WTC11 (cell line): ENCODE results near the gene RPP30. TPM values are rescaled to one million over a fixed set of nuclear protein-coding genes. Genes with fewer than 3 reads are reported as not detected.
A peak's percentile ranks its signal among the peaks of the same experiment; 100 is the strongest.

Source experiments
- ATAC-seq: fragments of 200-7000 bp; cut with Tn5 transposase; 2 replicates; pipeline ENCODE4 v1.10.0; 2021; ENCODE audit warnings: mild to moderate bottlenecking, moderate library complexity
- CTCF ChIA-PET: fragments of 300-600 bp; sonication (Branson Sonifier 250); formaldehyde crosslinking; loops from one replicate; lab custom pipeline; 2021; ENCODE audit warnings: antibody characterized with exemption; lab: Charles Lee
- POLR2A ChIA-PET: fragments of 350-600 bp; sonication (Branson Sonifier 250); formaldehyde crosslinking; loops from one replicate; lab custom pipeline; 2021; ENCODE audit warnings: antibody characterized with exemption; lab: Charles Lee
- DNase-seq: peaks from one replicate; pipeline ENCODE4 v3.0.0; 2021; ENCODE audit warnings: low spot score
- H3K27ac Mint-ChIP-seq: 2 replicates; pipeline ENCODE4 v1.8.0; 2021; ENCODE audit warnings: mixed read lengths
- H3K27me3 Mint-ChIP-seq: 2 replicates; pipeline ENCODE4 v1.8.0; 2021; ENCODE audit warnings: low read depth, mild to moderate bottlenecking, moderate library complexity, mixed read lengths
- H3K36me3 Mint-ChIP-seq: 2 replicates; pipeline ENCODE4 v1.8.0; 2021; ENCODE audit warnings: mixed read lengths
- H3K4me1 Mint-ChIP-seq: 2 replicates; pipeline ENCODE4 v1.8.0; 2022; ENCODE audit warnings: mixed read lengths
- H3K4me3 Mint-ChIP-seq: 2 replicates; pipeline ENCODE4 v1.8.0; 2021; ENCODE audit warnings: mild to moderate bottlenecking, moderate library complexity, mixed read lengths
- H3K9me3 Mint-ChIP-seq: 2 replicates; pipeline ENCODE4 v1.8.0; 2021; ENCODE audit warnings: mixed read lengths
- ATF3 ChIP-seq: sonication (generic); formaldehyde crosslinking; conservative IDR thresholded peaks from 2 replicates; pipeline ENCODE4 v1.8.1; 2022; ENCODE audit warnings: mild to moderate bottlenecking, missing genetic modification reagents
- EMX1 ChIP-seq: fragments of 250-450 bp; sonication (Bioruptor Pico); IDR thresholded peaks from 2 replicates; pipeline ENCODE4 v1.8.0; 2021; ENCODE audit warnings: mild to moderate bottlenecking
- FOXK1 ChIP-seq: sonication (generic); formaldehyde crosslinking; IDR thresholded peaks from 2 replicates; pipeline ENCODE4 v1.8.0; 2022; ENCODE audit warnings: mild to moderate bottlenecking, moderate library complexity, missing genetic modification reagents
- FOXP1 ChIP-seq: sonication (generic); formaldehyde crosslinking; IDR thresholded peaks from 2 replicates; pipeline ENCODE4 v1.8.0; 2022; ENCODE audit warnings: missing genetic modification reagents, mild to moderate bottlenecking, moderate library complexity, borderline replicate concordance
- IRF2 ChIP-seq: sonication (generic); formaldehyde crosslinking; IDR thresholded peaks from 2 replicates; pipeline ENCODE4 v1.8.0; 2022; ENCODE audit warnings: low read depth, missing genetic modification reagents, borderline replicate concordance
- MYBL2 ChIP-seq: sonication (generic); formaldehyde crosslinking; IDR thresholded peaks from 2 replicates; pipeline ENCODE4 v1.8.1; 2023; ENCODE audit warnings: mild to moderate bottlenecking, moderate library complexity, missing genetic modification reagents
- NR1H2 ChIP-seq: sonication (generic); formaldehyde crosslinking; IDR thresholded peaks from 2 replicates; pipeline ENCODE4 v1.9.0; 2021; ENCODE audit warnings: mild to moderate bottlenecking, moderate library complexity, missing genetic modification reagents
- TEAD1 ChIP-seq: sonication (generic); formaldehyde crosslinking; IDR thresholded peaks from 2 replicates; pipeline ENCODE4 v1.8.0; 2022; ENCODE audit warnings: mild to moderate bottlenecking, missing genetic modification reagents
- ZBTB43 ChIP-seq: sonication (generic); formaldehyde crosslinking; IDR thresholded peaks from 2 replicates; pipeline ENCODE4 v1.8.1; 2023; ENCODE audit warnings: mild to moderate bottlenecking, missing genetic modification reagents
- ZNF232 ChIP-seq: sonication (generic); formaldehyde crosslinking; IDR thresholded peaks from 2 replicates; pipeline ENCODE4 v1.8.0; 2022; ENCODE audit warnings: mild to moderate bottlenecking, missing genetic modification reagents
- ZNF281 ChIP-seq: sonication (generic); formaldehyde crosslinking; IDR thresholded peaks from 2 replicates; pipeline ENCODE4 v1.8.0; 2023; ENCODE audit warnings: mild to moderate bottlenecking, missing genetic modification reagents
- ZNF317 ChIP-seq: sonication (generic); formaldehyde crosslinking; IDR thresholded peaks from 2 replicates; pipeline ENCODE4 v1.8.1; 2023; ENCODE audit warnings: low read depth, mild to moderate bottlenecking, moderate library complexity, missing genetic modification reagents, borderline replicate concordance
- ZNF532 ChIP-seq: fragments of 250-450 bp; sonication (Bioruptor Pico); IDR thresholded peaks from 2 replicates; pipeline ENCODE4 v1.9.0; 2021; ENCODE audit warnings: mild to moderate bottlenecking, borderline replicate concordance
- total RNA-seq: library from RNA; stranded (reverse); gene quantifications from 3 replicates; pipeline ENCODE4 v1.2.3, GENCODE V29; 2021
- TF ChIP-seq, protein P1 (sequence below): sonication (generic); formaldehyde crosslinking; IDR thresholded peaks from 2 replicates; pipeline ENCODE4 v1.8.0; 2023; ENCODE audit warnings: missing genetic modification reagents
- TF ChIP-seq, protein P2 (sequence below): fragments of 250-450 bp; sonication (Bioruptor Pico); IDR thresholded peaks from 2 replicates; pipeline ENCODE4 v1.8.0; 2021; ENCODE audit warnings: mild to moderate bottlenecking
- TF ChIP-seq, protein P3 (sequence below): fragments of 250-450 bp; sonication (Bioruptor Pico); IDR thresholded peaks from 2 replicates; pipeline ENCODE4 v1.9.0; 2021; ENCODE audit warnings: mild to moderate bottlenecking
- TF ChIP-seq, protein P4 (sequence below): sonication (generic); formaldehyde crosslinking; IDR thresholded peaks from 2 replicates; pipeline ENCODE4 v1.8.1; 2023; ENCODE audit warnings: mild to moderate bottlenecking, missing genetic modification reagents, moderate library complexity
- TF ChIP-seq, protein P5 (sequence below): fragments of 250-450 bp; sonication (Bioruptor Pico); IDR thresholded peaks from 2 replicates; pipeline ENCODE4 v2.1.2; 2022; ENCODE audit warnings: mild to moderate bottlenecking, moderate library complexity

The RPP30 gene
- total RNA-seq, 1 experiment from 2014 or later = 56.4 TPM

DNA sequence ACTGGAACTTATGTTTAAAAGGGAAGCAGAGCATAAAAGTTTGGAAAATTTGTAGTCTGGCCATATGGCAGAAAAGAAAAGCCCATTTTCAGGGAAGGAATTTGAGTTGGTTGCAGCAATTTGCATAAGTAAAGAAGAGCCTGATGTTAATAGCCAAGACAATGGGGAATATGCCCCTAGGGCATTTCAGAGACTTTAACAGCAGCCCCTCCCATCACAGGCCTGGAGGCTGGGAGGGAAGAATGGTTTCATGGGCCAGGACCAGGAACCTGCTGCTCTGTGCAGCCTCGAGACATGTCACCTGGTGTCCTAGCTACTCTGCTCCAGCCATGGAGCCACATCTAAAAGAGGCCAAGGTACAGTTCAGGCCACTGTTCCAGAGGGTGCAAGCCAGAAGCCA lies 49.3 kb upstream of the RPP30 start:
- DNase-seq (no peak), ATAC-seq (peak; percentile 59; the same call in 1 of the 2 replicates)
- H3K9me3 Mint-ChIP-seq = peaks cover 63% of the 10 kb centered on the region
- H3K36me3 Mint-ChIP-seq = peaks cover 49% of the 10 kb centered on the region
- no peak overlapping the region for H3K27ac Mint-ChIP-seq
- H3K27me3 Mint-ChIP-seq = no peaks in the 10 kb centered on the region; the same call in 1 of the 2 replicates
- no peak overlapping the region for H3K4me3 Mint-ChIP-seq
- CTCF ChIA-PET = interaction anchor here (1.4 kb wide), 1 partner anchor 18 kb away, joined by 3 read pairs; no protein-coding TSS in a partner anchor
- H3K4me1 Mint-ChIP-seq = peaks cover 28% of the 10 kb centered on the region
- TF ChIP-seq, protein P1, sequence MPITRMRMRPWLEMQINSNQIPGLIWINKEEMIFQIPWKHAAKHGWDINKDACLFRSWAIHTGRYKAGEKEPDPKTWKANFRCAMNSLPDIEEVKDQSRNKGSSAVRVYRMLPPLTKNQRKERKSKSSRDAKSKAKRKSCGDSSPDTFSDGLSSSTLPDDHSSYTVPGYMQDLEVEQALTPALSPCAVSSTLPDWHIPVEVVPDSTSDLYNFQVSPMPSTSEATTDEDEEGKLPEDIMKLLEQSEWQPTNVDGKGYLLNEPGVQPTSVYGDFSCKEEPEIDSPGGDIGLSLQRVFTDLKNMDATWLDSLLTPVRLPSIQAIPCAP (CRISPR knock-in tag) = no peak
- TF ChIP-seq ZNF317 (CRISPR knock-in tag) = no peak
- TF ChIP-seq, protein P2, sequence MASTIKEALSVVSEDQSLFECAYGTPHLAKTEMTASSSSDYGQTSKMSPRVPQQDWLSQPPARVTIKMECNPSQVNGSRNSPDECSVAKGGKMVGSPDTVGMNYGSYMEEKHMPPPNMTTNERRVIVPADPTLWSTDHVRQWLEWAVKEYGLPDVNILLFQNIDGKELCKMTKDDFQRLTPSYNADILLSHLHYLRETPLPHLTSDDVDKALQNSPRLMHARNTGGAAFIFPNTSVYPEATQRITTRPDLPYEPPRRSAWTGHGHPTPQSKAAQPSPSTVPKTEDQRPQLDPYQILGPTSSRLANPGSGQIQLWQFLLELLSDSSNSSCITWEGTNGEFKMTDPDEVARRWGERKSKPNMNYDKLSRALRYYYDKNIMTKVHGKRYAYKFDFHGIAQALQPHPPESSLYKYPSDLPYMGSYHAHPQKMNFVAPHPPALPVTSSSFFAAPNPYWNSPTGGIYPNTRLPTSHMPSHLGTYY (CRISPR knock-in tag) = no peak
- TF ChIP-seq IRF2 (CRISPR knock-in tag) = no peak
- no peak for TF ChIP-seq ATF3 (CRISPR knock-in tag)
- TF ChIP-seq, protein P3, sequence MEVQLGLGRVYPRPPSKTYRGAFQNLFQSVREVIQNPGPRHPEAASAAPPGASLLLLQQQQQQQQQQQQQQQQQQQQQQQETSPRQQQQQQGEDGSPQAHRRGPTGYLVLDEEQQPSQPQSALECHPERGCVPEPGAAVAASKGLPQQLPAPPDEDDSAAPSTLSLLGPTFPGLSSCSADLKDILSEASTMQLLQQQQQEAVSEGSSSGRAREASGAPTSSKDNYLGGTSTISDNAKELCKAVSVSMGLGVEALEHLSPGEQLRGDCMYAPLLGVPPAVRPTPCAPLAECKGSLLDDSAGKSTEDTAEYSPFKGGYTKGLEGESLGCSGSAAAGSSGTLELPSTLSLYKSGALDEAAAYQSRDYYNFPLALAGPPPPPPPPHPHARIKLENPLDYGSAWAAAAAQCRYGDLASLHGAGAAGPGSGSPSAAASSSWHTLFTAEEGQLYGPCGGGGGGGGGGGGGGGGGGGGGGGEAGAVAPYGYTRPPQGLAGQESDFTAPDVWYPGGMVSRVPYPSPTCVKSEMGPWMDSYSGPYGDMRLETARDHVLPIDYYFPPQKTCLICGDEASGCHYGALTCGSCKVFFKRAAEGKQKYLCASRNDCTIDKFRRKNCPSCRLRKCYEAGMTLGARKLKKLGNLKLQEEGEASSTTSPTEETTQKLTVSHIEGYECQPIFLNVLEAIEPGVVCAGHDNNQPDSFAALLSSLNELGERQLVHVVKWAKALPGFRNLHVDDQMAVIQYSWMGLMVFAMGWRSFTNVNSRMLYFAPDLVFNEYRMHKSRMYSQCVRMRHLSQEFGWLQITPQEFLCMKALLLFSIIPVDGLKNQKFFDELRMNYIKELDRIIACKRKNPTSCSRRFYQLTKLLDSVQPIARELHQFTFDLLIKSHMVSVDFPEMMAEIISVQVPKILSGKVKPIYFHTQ (CRISPR knock-in tag) = no peak
- no peak for TF ChIP-seq MYBL2
- POLR2A ChIA-PET = no interaction called here

- H3K4me1 Mint-ChIP-seq = no peaks in the 10 kb centered on the region
- POLR2A ChIA-PET = no interaction called here
- peaks cover 17% of the 10 kb centered on the region for H3K36me3 Mint-ChIP-seq
- ATAC-seq (no peak), DNase-seq (no peak)
- H3K9me3 Mint-ChIP-seq = peaks cover 26% of the 10 kb centered on the region
- no peak overlapping the region for H3K27ac Mint-ChIP-seq
- no peak overlapping the region for H3K4me3 Mint-ChIP-seq
- no peaks in the 10 kb centered on the region for H3K27me3 Mint-ChIP-seq
- CTCF ChIA-PET = interaction anchor here (1.4 kb wide), 1 partner anchor 45 kb away, joined by 4 read pairs; no protein-coding TSS in a partner anchor
- TF ChIP-seq FOXK1 (CRISPR knock-in tag) (no peak), FOXP1 (CRISPR knock-in tag) (no peak), ZNF281 (no peak), ZBTB43 (no peak), ZNF232 (CRISPR knock-in tag) (no peak), ZNF532 (no peak), IRF2 (CRISPR knock-in tag) (no peak), TEAD1 (CRISPR knock-in tag) (no peak), EMX1 (CRISPR knock-in tag) (no peak), ZNF317 (CRISPR knock-in tag) (no peak), NR1H2 (CRISPR knock-in tag) (no peak)
- TF ChIP-seq, protein P4, sequence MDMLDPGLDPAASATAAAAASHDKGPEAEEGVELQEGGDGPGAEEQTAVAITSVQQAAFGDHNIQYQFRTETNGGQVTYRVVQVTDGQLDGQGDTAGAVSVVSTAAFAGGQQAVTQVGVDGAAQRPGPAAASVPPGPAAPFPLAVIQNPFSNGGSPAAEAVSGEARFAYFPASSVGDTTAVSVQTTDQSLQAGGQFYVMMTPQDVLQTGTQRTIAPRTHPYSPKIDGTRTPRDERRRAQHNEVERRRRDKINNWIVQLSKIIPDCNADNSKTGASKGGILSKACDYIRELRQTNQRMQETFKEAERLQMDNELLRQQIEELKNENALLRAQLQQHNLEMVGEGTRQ = no peak
- TF ChIP-seq, protein P5, sequence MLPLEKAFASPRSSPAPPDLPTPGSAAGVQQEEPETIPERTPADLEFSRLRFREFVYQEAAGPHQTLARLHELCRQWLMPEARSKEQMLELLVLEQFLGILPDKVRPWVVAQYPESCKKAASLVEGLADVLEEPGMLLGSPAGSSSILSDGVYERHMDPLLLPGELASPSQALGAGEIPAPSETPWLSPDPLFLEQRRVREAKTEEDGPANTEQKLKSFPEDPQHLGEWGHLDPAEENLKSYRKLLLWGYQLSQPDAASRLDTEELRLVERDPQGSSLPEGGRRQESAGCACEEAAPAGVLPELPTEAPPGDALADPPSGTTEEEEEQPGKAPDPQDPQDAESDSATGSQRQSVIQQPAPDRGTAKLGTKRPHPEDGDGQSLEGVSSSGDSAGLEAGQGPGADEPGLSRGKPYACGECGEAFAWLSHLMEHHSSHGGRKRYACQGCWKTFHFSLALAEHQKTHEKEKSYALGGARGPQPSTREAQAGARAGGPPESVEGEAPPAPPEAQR (CRISPR knock-in tag) = no peak
Measured at GRCh38 chr10:90832111-90832510, 39.7 kb upstream of the RPP30 start.
